GM18909 (cell line): ENCODE measurements around the gene CTNNA1.
"Not testable (repeated sequence)": the region's sequence is repeated elsewhere in the genome, so short reads cannot be mapped to it uniquely, and the experiment has no call there.

ENCODE experiments used
- ATAC-seq: cut with Tn5 transposase; IDR thresholded peaks from one replicate; pipeline ENCODE4 v1.9.1; 2021; ENCODE audit warnings: mild to moderate bottlenecking; ENCODE audit not compliant: unreplicated experiment, poor library complexity

The CTNNA1 gene

GRCh38 chr5:138755084-138755748 is 2.0 kb downstream of the CTNNA1 start:
- no peak for ATAC-seq

DNA sequence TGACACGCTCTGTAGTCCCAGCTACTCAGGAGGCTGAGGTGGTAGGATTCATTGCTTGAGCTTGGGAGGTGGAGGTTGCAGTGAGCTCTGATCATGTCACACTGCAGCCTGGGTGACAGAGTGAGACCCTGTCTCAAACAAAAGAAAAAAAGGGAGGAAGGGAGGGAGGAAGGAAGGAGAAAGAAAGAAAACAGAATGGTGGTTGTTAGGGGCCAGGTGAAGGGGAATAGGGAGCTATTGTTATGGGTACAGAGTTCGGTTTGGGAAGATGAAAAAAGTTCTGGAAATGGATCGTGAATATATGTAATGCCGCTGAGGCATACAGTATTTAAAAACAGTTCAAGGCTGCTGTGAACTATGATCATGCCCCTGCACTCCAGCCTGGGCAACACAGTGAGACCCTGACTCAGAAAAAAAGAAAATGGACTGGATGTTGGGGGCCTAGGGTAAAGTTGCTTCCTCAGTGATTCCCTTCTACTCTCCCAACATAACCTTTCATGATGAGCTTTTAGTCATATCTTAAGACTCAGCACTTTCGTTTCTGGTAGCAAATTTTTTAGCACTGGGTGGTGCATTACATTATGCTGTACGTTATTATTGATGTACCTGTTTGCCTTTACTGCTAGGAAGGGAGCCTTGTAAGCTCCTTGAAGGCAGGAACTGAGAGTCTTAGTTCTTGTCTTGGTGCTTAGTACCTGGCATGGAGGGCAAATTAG is 4.0 kb downstream of the CTNNA1 start:
- ATAC-seq = no peak

- ATAC-seq = no peak
These were observed 7.4 kb downstream of the CTNNA1 start for GRCh38 chr5:138760448-138761110.

- not testable (repeated sequence) for ATAC-seq
These were observed 7.9 kb downstream of the CTNNA1 start for GRCh38 chr5:138761115-138761514.

GRCh38 chr5:138761670-138762069 is 8.4 kb downstream of the CTNNA1 start:
- ATAC-seq = not testable (repeated sequence)

DNA sequence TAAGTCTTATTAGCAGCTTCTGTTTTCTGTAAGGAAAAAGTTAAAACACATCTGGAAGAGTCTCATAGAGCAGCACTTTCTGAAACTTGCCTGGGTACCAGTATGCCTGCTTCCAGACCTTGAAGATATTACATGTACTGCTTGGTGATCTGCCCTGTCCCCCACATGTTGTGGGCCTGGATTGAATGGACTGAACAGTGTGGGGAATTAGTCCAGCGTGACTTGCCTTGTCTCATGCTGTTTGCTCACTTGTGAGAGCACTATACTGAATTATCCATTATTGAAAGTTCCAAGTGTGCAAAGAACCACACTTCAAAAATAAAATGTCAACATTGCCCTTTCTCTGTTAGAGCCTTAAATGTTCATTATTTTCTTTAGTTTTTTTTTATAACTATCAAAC is 8.9 kb downstream of the CTNNA1 start:
- no peak for ATAC-seq

- ATAC-seq = no peak
These were observed 10.0 kb downstream of the CTNNA1 start for GRCh38 chr5:138763037-138763778.

DNA sequence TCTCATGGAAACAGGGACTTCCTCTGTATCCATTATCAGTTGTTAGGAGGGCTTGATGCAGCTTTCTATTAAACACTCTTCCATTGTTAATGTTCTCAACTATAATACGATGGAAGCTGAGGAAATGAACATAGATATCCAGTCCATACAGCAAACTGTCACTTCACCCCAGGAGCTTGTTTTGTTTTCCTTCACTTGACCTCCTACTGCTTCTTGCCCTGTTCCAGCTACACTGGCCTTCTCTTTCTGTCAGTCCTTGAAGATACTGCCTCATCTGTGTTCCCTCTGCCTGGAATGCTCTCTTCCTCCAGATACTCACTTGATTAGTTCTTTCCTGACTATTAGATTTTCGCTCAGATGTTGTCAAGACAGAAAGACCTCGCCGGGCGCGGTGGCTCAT is 17.1 kb downstream of the CTNNA1 start:
- ATAC-seq = no peak

DNA sequence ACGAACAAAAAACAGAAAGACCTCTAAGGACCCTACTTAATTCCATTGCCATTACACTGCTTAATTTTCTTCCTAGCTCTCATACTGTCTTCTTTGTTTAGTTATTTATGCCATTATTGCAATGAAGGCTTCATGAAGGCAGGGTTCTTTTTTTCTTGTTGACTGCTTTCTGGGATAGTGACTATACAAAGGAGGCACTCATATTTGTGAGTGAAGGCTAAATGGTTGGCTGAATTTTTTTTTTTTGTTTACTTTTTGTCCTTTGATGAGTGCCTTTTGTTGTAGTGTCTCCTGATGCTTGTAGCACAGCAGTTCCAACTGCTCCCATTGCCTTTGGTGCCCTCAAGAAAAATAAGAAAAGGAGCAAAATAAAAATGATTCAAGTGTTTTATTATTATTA is 17.8 kb downstream of the CTNNA1 start:
- no peak for ATAC-seq

DNA sequence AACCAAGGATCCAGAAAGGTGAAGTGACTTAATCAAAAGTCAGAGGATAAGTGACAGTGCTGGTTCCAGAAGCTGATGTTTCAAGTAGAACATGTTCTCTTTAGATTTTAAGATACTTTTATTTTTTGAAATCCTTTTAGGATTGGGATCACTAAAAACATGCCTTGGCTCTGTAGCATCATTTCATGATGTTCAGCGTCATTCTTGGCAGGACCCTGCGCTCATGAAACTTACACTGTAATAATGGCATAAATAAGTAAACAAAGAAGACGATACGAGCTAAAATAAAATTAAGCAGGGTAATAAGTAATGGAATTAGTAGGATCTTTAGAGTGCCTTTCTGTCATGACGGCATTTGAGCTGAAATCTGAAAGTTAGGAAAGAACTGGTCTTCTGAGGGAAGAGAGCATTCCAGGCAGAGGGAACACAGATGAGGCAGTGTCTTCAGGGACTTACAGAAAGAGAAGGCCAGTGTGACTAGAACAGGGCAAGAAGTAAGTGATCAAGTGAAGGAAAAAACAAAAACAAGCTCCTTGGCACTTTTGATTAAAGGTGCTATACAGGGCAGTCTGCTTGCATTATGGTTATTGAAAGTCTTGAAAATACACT is 19.9 kb downstream of the CTNNA1 start:
- no peak for ATAC-seq

DNA sequence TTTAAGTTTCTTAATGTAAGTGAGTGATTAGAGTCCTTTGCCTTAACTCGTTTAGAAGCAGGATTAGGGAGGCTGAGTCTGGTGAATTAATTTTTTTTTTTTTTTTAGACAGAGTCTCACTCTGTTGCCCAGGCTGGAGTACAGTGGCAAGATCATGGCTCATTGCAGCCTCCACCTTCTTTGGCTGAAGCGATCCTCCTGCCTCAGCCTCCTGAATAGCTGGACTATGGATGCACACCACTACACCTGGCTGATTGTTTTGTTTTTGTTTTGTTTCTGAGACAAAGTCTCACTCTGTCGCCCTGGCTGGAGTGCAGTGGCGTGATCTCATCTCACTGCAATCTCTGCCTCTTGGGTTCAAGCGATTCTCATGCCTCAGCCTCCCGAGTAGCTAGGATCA is 20.4 kb downstream of the CTNNA1 start:
- ATAC-seq = not testable (repeated sequence)

- ATAC-seq = no peak
These were observed 21.8 kb downstream of the CTNNA1 start for GRCh38 chr5:138775034-138775433.

DNA sequence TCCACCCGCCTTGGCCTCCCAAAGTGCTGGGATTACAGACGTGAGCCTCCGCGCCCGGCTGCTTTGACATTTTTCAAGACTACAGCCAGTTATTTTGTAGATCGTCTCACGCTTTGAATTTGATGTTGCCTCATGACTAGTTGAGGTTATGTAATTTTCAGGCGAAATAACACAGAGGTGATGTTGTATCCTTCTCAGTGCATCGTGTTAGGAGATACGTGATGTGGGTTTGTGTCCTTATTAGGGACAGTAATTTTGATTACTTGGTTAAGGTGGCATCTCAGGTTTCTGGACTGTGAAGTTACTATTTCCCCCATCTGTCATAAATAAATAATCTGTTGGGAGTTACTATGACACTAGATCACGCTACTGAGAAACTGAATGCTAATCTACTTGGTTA is 25.0 kb downstream of the CTNNA1 start:
- ATAC-seq = no peak

GRCh38 chr5:138783976-138784375 is 30.8 kb downstream of the CTNNA1 start:
- no peak for ATAC-seq

GRCh38 chr5:138784590-138784989 is 31.4 kb downstream of the CTNNA1 start:
- ATAC-seq = no peak

- ATAC-seq = no peak
These were observed 36.6 kb downstream of the CTNNA1 start for GRCh38 chr5:138789771-138790242.

DNA sequence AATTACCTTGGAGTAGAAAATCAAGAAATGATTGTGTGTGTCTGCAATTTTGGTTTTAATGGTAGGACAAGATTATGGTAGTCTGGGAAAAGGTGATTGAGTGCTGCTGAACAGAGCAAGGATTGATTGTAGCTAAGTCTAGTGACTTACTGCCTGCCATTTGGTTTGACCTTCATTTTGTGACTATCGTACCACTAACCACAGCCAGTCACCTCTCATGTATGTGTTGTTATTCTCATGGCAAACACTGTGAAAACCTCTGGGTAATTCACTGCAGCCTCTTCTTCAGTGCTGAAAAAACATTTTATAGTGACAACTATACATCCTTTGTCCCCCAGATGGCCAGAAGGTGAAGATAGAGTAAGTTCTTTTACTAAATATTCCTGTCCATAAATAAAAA is 37.5 kb downstream of the CTNNA1 start:
- no peak for ATAC-seq

DNA sequence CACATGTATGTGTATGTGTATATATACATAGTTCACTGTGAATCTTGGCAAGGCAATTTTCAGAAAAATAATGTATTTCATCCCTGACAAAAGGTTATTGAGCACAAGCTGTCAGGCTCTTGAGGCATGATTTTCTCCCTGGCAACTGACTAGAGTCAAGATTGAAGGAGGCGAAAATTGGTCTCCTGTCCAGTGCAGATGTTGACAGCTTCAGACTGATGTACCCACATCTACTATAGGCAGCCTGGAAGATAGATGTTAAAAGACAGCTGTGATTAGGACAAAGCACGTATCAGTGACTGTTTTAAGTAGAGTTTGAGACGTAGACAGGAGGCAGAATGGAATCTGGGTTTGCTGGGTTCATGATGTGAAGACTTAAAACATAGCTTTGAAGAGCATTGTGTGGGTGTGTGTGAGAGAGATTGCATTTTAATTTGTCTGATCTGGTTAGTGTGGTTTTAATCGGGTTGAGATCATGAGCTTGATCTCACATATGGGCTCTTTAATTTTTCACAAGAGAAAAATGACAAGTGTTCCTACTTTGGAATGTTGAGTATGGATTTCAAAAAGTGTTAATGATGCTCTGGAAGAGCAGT is 39.1 kb downstream of the CTNNA1 start:
- ATAC-seq = no peak

DNA sequence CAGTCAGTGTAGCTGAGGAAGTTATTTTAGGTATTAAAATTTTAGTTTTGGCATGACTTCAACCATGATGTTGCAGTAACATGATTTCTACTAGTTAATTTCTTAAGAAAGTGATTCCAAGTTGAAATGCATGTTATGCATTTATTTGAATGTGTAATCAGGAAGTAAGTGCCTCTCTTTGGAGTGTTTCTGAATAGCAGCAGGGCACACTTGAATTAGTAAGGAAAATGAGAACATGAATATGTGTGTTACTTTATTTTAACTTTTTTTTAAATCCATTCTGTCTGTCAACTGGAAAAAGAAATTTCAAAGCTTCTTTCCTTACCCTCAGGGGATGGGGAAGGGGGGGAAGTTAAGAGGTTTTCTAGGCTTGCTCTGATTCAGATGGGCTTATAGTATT is 40.4 kb downstream of the CTNNA1 start:
- no peak for ATAC-seq

GRCh38 chr5:138803285-138803684 is 50.1 kb downstream of the CTNNA1 start:
- ATAC-seq = no peak
